Measurements from ENCODE around the gene MIPOL1. TPM values are rescaled to one million over a fixed set of nuclear protein-coding genes. Genes with fewer than 3 reads are reported as not detected.

MIPOL1 gene
- total RNA-seq, 1 experiment from 2014 or later, result 18.7 TPM

DNA sequence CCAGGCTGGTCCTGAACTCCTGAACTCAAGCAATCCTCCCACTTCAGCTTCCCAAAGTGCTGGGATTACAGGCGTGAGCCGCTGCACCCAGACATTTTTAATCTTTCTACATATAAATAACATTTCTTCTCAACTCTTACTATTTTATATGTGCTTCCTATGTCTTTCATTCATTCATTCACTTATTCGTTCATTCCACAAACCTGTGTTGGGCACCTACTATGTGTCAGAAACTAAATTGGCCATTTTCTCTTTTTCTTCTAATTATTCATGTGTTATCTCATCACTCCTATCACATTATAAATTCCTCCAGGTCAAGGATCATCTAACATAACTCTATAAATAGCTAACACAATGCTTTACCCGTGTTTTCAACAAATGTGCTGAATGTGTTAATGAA is 373.7 kb downstream of the MIPOL1 start:
- H3K27me3 ChIP-seq (replicated peaks; ENCODE audit: control insufficient read depth, insufficient read depth, low read length), result no peaks in the 10 kb centered on the region
- no peaks in the 10 kb centered on the region for H3K9me3 ChIP-seq
- peaks cover 10% of the 10 kb centered on the region for H3K9me3 Mint-ChIP-seq (ENCODE audit: unreplicated experiment)
- no peaks in the 10 kb centered on the region for H3K36me3 ChIP-seq (ENCODE audit: control insufficient read depth, insufficient read depth, low read length)
- no peaks in the 10 kb centered on the region for H3K27me3 Mint-ChIP-seq (ENCODE audit: insufficient read depth, unreplicated experiment)
- peaks cover 52% of the 10 kb centered on the region for H3K4me1 ChIP-seq
- H3K4me3 ChIP-seq (ENCODE audit: low read depth, low read length), result no peak overlapping the region
- POLR2A ChIA-PET, result no interaction called here
- H3K27ac Mint-ChIP-seq (ENCODE audit: unreplicated experiment), result no peak overlapping the region
- no peak for DNase-seq
- peaks cover 8% of the 10 kb centered on the region for H3K36me3 Mint-ChIP-seq (ENCODE audit: insufficient read depth, unreplicated experiment)
- no peak overlapping the region for H3K4me3 Mint-ChIP-seq (ENCODE audit: unreplicated experiment)
- peaks cover 61% of the 10 kb centered on the region for H3K4me1 Mint-ChIP-seq (ENCODE audit: low read depth, unreplicated experiment)
- BruUV-seq (replicated peaks), result no TSS peak
- intact Hi-C loops (cut with micrococcal nuclease; ENCODE audit: unreplicated experiment), result no loop called here
- CTCF ChIA-PET, result no interaction called here
- TF ChIP-seq, protein P1, sequence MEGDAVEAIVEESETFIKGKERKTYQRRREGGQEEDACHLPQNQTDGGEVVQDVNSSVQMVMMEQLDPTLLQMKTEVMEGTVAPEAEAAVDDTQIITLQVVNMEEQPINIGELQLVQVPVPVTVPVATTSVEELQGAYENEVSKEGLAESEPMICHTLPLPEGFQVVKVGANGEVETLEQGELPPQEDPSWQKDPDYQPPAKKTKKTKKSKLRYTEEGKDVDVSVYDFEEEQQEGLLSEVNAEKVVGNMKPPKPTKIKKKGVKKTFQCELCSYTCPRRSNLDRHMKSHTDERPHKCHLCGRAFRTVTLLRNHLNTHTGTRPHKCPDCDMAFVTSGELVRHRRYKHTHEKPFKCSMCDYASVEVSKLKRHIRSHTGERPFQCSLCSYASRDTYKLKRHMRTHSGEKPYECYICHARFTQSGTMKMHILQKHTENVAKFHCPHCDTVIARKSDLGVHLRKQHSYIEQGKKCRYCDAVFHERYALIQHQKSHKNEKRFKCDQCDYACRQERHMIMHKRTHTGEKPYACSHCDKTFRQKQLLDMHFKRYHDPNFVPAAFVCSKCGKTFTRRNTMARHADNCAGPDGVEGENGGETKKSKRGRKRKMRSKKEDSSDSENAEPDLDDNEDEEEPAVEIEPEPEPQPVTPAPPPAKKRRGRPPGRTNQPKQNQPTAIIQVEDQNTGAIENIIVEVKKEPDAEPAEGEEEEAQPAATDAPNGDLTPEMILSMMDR (IDR thresholded peaks at IDR 0.05; ENCODE audit: insufficient read depth in 1 of 2, low read depth in 1 of 2, low read length in 1 of 2, severe bottlenecking in 1 of 2, unreplicated experiment in 1 of 2), result no peak

DNA sequence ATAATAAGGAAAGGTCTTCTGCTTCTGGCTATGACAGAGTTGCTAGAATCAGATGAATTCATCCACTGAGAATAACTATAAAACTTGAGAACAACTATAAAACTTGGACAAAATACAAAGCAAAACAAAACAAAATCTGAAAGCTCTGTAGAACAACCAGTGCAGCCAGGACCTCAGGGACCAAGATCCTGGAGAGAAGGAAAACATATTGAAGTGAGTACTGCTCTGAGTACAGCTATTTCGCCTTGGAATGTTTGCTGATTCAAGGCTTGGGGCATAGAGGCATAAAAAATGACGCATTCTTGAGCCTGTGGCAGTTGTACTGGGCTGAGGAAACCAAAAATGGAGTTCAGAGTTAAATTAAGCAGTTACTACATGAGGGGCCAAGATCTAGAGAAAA is 375.6 kb downstream of the MIPOL1 start:
- Mint-ChIP-seq H3K36me3 (ENCODE audit: insufficient read depth, unreplicated experiment) (no peaks in the 10 kb centered on the region), H3K27ac (ENCODE audit: unreplicated experiment) (no peak overlapping the region), H3K4me1 (ENCODE audit: low read depth, unreplicated experiment) (peaks cover 53% of the 10 kb centered on the region), H3K9me3 (ENCODE audit: unreplicated experiment) (peaks cover 8% of the 10 kb centered on the region), H3K4me3 (ENCODE audit: unreplicated experiment) (no peak overlapping the region), H3K27me3 (ENCODE audit: insufficient read depth, unreplicated experiment) (no peaks in the 10 kb centered on the region)
- Histone ChIP-seq H3K9me3 (no peaks in the 10 kb centered on the region), H3K27me3 (replicated peaks; ENCODE audit: control insufficient read depth, insufficient read depth, low read length) (no peaks in the 10 kb centered on the region), H3K4me3 (ENCODE audit: low read depth, low read length) (no peak overlapping the region), H3K4me1 (peaks cover 37% of the 10 kb centered on the region), H3K36me3 (ENCODE audit: control insufficient read depth, insufficient read depth, low read length) (no peaks in the 10 kb centered on the region)
- POLR2A ChIA-PET, result no interaction called here
- DNase-seq, result no peak
- BruUV-seq (replicated peaks), result no TSS peak
- CTCF ChIA-PET, result no interaction called here
- intact Hi-C loops (cut with micrococcal nuclease; ENCODE audit: unreplicated experiment), result no loop called here
- TF ChIP-seq, protein P1 (IDR thresholded peaks at IDR 0.05; ENCODE audit: insufficient read depth in 1 of 2, low read depth in 1 of 2, low read length in 1 of 2, severe bottlenecking in 1 of 2, unreplicated experiment in 1 of 2), result no peak

DNA sequence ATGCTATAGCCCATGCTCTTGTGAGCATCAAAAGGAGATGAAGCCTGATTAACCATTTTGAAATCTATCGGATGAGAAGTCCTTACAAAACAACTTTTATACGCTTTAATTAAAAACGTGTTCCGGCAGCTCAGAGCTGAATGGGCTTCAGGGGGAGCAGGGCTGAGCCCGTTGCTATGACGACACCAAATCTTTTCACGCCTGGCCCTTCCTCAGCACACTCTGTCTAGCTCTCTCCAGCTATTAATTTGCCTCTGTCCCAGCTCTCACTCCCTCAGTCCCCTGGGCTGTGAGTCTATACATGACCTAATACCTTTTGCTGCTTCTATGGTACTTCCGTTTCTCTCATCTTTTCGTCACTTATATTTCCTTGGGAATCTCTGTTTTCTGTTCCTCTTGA is 381.5 kb downstream of the MIPOL1 start:
- peaks cover 17% of the 10 kb centered on the region for H3K4me1 ChIP-seq
- no peaks in the 10 kb centered on the region for H3K9me3 ChIP-seq
- no peaks in the 10 kb centered on the region for H3K27me3 ChIP-seq (replicated peaks; ENCODE audit: control insufficient read depth, insufficient read depth, low read length)
- no peaks in the 10 kb centered on the region for H3K27me3 Mint-ChIP-seq (ENCODE audit: insufficient read depth, unreplicated experiment)
- no peak overlapping the region for H3K4me3 ChIP-seq (ENCODE audit: low read depth, low read length)
- no peaks in the 10 kb centered on the region for H3K36me3 ChIP-seq (ENCODE audit: control insufficient read depth, insufficient read depth, low read length)
- no peak for DNase-seq
- ChIA-PET POLR2A (no interaction called here), CTCF (no interaction called here)
- intact Hi-C loops (cut with micrococcal nuclease; ENCODE audit: unreplicated experiment), result no loop called here
- H3K4me1 Mint-ChIP-seq (ENCODE audit: low read depth, unreplicated experiment), result peaks cover 15% of the 10 kb centered on the region
- BruUV-seq (replicated peaks), result no TSS peak
- H3K36me3 Mint-ChIP-seq (ENCODE audit: insufficient read depth, unreplicated experiment), result peaks cover 15% of the 10 kb centered on the region
- H3K27ac Mint-ChIP-seq (ENCODE audit: unreplicated experiment), result no peak overlapping the region
- no peaks in the 10 kb centered on the region for H3K9me3 Mint-ChIP-seq (ENCODE audit: unreplicated experiment)
- no peak overlapping the region for H3K4me3 Mint-ChIP-seq (ENCODE audit: unreplicated experiment)
- TF ChIP-seq, protein P1 (IDR thresholded peaks at IDR 0.05; ENCODE audit: insufficient read depth in 1 of 2, low read depth in 1 of 2, low read length in 1 of 2, severe bottlenecking in 1 of 2, unreplicated experiment in 1 of 2), result no peak
